Epithelial cell of proximal tubule (primary cell): ENCODE measurements around the gene GPR42. TPM values are rescaled to one million over a fixed set of nuclear protein-coding genes. Genes with fewer than 3 reads are reported as not detected.
"Not testable (repeated sequence)": the region's sequence is repeated elsewhere in the genome, so short reads cannot be mapped to it uniquely, and the experiment has no call there.

Experiments used
- DNase-seq: peaks from one replicate; pipeline ENCODE4 v3.0.0-alpha.2; 2011; ENCODE audit warnings: low read depth
- H3K4me3 ChIP-seq: 2 replicates; pipeline ENCODE4 v1.5.1; 2011; ENCODE audit warnings: low read depth, mild to moderate bottlenecking, low read length
- CTCF ChIP-seq: conservative IDR thresholded peaks from 2 replicates; pipeline ENCODE4 v1.5.1; 2012; ENCODE audit warnings: low read depth, mild to moderate bottlenecking, low read length
- total RNA-seq: library from RNA; depleted of rRNA; stranded (reverse); fragments of >200 nt; gene quantifications from 2 replicates; pipeline ENCODE4 v1.2.3, GENCODE V29; 2015

GPR42 gene
- total RNA-seq, 1 donor from 2014 or later: not detected

- no peak for DNase-seq
- no peak for TF ChIP-seq CTCF
- no peak within 1 kb of the TSS for H3K4me3 ChIP-seq
These were observed 12.8 kb upstream of the GPR42 start, which contains the start of gene FFAR3 for GRCh38 chr19:35357867-35358573. Gene FFAR3, plus strand, starts transcription at chr19:35358460. Its CDS starts 431 bp downstream, at chr19:35358891.

- DNase-seq, H3K4me3 ChIP-seq: not testable (repeated sequence)
These were observed 12.0 kb upstream of the GPR42 start for GRCh38 chr19:35358834-35359233.

- DNase-seq, H3K4me3 ChIP-seq: not testable (repeated sequence)
These were observed 11.5 kb upstream of the GPR42 start for GRCh38 chr19:35359395-35359794.

GRCh38 chr19:35360081-35360480 is 10.8 kb upstream of the GPR42 start:
- not testable (repeated sequence) for H3K4me3 ChIP-seq, DNase-seq

- no peak for TF ChIP-seq CTCF
- H3K4me3 ChIP-seq: no peak overlapping the region
- DNase-seq: no peak
These were observed 9.9 kb upstream of the GPR42 start for GRCh38 chr19:35360880-35361420.

GRCh38 chr19:35362261-35363000 is 8.4 kb upstream of the GPR42 start:
- no peak for DNase-seq
- no peak for TF ChIP-seq CTCF
- H3K4me3 ChIP-seq: no peak overlapping the region

GRCh38 chr19:35363001-35363590 is 7.8 kb upstream of the GPR42 start:
- no peak overlapping the region for H3K4me3 ChIP-seq
- TF ChIP-seq CTCF: no peak
- DNase-seq: no peak

GRCh38 chr19:35363711-35364425 is 7.0 kb upstream of the GPR42 start:
- no peak overlapping the region for H3K4me3 ChIP-seq
- DNase-seq: no peak
- no peak for TF ChIP-seq CTCF
